RPMI8226 (cell line): Measurements from ENCODE around the gene TFRC.
"Not testable (repeated sequence)": the region's sequence is repeated elsewhere in the genome, so short reads cannot be mapped to it uniquely, and the experiment has no call there.

Source experiments
- DNase-seq: peaks from one replicate; pipeline ENCODE4 v3.0.0-alpha.2; 2015

The TFRC gene

DNA sequence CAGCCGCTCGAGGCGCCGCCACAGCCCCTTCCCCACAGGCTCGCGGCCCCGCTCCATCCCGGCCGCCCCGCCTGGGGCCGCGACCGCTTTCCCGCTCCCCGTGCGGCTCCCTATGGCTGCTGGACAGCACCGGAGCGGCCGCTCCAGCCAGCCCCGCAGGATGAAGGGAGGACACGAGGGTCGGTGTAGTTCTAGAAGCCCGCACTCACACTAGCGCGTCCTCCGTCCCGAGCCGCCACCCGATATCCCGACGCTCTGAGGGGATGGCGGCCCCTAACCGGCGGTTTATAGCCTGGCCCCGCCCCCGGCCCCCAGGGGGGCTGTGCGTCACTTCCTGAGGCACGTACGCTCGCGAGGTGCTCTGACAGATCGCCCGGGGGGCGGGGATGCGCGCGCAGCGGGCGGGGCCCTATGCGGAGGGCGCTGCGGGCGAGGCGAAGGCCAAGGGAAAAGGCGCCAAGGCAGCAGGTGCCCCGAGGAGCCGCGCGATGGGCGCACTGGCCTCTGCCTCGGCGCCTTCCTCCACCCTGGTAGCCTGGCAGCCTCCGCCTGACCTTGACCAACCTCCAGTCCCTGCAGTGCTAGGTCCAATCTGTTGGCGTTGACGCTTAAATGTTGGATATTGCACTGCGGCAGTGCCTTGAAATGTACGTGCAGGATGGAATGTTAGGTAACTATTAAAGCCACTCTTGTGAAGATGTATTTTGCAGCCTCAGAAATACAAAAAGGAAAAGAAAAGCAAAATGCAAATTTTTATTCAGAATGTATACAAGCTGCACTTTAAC is at the start of gene TFRC:
Gene TFRC (minus strand): TSS at position 257 of the 785 bp plus-strand sequence. CDS start 4,991 bp downstream, outside the sequence.
- peak; percentile 99 for DNase-seq

DNA sequence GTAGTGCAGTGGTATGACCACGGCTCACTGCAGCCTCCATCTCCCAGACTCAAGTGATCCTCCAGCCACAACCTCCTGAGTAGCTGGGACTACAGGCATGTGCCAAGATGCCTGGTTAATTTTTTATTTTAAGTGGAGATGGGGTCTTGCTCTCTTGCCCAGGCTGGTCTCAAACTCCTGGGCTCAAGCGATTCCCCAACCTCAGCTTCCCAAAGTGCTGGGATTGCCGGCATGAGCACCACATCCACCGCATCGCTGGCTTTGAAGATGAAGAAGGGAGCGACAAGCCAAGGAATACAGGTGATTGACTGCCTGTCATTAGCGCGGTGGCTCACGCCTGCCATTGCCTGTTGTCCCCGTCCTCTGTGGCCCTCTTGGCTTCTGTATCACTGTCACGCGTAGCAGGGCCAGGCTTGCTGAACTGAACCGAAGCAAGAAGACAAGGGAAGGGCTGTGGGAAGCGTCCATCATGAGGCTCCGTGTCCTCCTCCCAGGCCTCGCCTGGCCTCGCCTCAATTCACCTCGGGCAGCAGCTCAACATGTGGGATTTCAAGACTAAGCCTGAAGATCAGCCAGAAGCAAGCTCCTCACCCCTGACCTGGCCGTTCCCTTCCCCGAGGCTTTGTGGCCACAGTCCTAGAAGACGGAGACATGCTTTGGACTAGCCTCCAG is 46.4 kb upstream of the TFRC start:
- DNase-seq = no peak

DNA sequence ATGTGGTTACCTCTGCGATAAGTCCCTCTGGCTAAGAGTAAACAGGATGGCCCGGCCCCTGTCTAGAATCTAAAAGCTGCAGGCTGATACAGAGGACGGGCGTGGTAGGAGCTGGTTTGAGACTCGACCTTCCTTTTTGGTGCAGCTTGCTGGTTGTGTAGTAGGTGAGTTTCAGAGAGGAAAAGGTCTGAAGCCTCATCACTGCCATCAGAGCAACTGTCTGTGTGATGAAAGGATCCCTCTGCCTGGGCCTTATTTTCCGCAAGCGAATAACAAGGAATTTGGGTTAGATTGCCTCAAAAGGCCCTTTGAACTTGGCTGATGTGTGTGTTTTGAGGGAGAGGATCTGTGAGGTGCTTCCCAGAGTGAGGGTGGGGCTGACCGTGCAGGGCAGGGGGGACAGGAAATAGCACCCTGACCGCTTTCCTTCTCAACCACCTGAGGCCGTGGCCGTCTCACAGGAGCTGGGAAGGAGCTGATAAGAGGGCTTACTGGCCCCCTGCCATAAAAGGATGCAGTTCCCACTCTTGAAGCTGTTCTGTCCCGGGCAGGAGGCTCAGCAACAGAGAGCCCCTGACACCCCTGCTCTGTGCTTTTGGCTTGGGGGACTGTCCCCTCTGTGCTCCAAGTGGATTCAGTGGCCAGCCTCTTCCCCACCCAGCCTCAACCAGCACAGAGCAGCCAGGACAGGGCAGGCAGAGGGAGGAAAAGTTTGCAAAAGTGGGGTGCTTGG is 45.6 kb upstream of the TFRC start:
- no peak for DNase-seq

DNA sequence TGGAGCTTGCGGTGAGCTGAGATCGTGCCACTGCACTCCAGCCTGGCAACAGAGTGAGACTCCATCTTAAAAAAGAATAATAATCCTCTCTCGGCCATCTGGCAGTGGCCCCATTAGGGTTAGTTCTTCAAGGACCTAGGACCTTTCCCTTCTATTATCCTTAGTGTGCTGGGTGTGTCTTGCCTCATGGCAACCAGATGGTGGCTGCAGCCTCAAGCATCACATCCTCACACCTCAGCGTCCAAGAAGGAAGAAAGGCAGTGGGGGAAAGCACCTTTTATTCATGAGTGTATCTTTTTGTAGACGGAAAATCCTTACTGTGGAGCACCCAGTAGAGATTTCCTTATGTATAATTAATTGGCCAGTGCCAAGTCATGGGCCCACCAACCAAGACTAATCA is 42.7 kb upstream of the TFRC start:
- no peak for DNase-seq

DNA sequence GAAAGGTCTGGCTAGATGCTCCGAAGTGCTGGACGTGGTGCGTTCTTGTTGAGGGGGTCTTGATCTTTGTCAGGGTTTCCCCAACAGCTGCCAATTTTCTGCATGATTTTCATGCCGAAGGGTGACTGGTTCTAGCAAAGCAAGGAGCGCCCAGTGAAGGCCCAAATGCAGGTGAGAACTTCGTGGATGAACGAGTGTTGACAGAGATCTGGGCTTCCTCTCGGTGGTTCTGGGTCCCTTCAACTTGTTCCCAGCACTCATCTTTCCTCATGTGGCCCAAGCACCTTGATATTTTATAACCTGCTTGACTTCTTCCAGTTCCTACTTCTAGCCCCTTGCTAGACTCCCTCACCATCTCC is 40.8 kb upstream of the TFRC start:
- no peak for DNase-seq

DNA sequence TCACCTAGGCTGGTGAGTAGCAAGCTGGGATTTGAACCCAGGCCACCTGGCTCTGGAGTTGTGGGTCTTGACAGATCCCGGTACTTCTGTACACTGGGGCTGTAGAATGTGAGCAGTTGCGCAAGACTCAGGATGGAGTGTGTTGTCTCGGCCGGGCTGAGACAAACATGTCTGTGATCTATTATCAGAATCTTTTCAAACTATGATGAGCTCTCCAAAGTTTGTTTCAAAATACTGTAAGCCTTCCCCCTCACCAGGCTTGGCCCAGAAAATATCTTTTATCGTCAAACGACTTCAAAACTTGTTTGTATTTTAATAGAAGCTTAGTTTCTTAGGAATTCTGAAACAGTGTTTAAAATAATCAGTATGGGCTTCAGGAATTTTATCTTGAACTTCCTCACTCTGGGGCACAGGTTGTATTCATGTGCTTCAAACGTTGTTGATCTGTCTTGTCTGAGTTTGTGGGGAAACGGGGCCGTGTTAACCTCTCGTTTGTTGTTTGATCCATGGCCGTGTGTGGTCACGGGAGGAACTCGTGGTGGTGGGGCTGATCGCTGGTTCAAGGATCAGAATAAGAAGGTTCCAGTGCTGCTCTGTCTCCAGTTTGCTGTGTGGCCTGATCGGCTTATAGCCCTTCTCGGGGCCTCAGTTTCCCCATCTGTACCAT is 40.3 kb upstream of the TFRC start:
- no peak for DNase-seq

DNA sequence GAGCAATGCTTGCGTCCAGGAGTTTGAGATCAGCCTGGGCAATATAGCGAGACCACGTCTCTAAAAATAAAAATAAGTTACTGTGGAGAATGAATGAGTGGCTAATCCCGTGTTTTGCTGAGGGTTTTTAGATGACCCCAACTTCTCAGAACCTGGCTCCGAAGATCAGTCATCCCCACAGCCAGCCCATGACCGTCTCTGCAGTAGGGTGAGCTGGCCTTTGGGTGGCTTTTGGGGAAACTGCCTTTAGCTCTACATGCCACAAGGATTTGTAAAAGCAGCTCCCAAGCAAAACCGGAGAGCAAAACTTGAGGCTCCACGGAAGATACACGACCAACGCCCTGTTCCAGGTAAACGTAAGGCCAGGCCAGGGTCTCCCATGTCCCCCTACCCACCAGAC is 39.2 kb upstream of the TFRC start:
- DNase-seq = no peak

DNA sequence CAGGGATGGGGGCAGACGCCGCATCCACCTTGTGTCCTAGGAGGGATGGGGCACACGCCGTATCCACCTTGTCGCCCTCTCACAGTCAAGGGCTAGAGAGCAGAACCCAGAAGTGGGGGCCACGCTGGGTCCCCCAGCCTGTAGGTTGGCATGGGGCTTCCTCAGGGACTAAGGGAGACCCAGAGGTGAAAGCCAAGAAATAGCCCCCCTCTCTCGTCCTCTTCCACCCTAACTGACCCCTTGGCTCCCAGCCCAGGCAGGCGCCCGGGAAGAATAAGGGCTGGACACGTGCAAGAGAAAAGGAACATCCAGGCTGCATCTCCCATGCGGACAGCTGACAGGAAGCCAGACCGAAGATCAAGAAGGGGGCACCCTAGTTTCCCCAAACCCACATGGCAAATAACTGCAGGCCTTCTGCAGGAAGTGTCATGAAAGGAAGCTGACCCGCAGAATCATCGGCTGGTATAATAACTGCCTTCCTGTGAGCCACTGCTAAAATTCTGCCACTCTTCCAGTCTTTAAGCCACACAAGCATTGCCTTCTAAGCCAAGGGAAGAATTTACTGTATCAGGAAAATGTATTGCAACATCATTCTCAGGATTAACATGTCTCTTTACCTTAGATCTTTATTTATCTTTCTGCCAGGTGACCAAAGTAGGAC is 38.5 kb upstream of the TFRC start:
- DNase-seq = no peak

DNA sequence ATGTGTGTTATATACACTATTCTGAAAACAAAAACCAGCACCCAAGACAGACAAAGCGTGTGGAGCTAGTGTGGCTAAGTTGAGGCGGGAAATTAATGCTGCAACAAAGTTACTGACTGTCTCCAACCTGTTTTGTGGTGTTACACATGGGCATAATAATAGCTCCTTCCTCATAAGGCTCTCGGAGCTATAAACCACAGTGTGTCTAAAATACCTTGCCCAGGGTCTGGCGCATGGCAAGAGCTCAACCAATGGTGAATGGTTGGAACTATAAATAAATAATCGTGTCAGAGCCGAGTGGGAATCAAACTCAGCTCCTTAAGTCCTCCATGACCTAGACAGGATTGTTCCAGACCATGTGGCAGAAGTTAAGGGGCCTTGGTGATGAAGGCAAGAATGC is 35.9 kb upstream of the TFRC start:
- no peak for DNase-seq

DNA sequence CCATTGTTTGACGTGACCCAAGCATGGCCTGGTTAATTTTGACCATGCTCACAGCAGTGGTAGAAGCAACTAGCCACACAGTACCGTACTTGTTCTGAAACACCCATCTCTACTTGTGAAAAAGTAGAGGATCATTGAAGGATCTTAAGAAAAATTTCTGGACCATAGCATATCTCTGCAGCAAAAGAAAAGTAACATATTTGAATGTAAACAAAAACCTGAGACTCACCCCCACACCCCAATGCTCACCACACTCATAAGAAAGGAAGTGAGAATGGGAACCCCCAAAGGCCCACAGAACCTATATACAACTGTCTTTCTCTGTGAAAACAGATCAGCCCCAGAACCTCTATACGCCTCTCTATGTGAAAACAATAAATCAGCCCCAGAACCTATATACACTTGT is 33.8 kb upstream of the TFRC start:
- no peak for DNase-seq

DNA sequence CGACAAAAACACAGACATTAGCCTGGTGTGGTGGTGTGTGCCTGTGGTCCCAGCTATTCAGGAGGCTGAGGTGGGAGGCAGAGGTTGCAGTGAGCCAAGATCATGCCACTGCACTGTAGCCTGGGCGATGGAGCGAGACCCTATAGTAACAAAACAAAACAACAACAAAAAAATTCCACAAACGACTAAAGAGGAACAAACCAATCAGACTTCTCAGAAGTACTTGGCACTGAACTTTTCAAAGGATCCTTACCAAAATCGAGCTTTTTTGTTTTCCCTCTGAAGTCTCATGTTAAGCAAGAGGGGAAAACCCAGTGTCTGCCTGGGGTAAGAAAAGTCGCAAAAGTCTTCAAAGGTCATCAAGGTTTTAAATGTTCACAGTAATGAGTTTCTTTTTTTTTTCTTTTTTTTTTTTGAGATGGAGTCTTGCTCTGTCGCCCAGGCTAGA is 30.1 kb upstream of the TFRC start:
- DNase-seq = no peak

DNA sequence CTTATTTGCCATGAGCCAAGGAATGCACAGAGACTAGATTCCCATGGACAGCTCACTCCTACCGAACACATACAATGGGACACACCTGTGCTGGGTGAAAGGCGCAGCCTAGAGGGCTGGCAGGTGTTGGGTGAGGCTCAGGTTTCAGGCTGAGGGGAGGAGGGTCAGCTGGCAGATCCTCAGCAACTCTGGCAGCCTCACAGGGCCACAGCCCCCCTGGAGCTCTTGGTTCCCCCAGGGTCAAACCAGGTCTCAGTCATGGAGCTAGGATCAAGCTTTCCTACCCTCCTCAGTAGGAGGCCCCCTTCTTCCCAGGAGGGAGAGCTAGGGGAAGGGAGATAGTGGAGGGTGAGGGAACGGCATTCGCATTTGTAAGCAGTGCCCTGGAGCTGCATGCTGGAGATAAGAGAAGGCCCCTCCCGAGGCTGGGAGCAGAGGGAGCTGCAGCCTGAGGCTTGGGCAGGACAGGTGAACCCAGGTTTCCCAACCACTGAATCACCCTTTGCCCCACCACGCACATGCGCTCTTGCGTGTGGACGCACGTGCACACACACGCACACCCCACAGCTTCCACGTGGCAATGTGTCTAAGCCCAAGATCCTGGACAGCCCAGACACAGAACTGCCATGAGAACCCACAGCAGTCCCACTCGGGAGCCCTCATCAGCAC is 26.3 kb upstream of the TFRC start:
- DNase-seq = no peak

DNA sequence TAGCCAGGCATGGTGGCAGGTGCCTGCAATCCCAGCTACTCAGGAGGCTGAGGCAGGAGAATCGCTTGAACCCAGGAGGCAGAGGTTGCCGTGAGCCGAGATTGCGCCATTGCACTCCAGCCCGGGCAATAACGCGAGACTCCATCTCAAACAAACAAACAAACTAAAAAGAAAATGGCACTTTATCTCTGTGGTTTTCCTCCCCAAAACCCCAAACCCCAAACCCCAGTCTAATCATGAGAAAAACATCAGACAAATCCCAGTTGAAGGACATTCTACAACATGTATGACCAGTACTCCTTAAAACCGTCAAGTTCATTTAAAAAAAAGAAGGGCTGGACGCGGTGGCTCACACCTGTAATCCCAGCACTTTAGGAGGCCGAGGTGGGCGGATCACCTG is 22.8 kb upstream of the TFRC start:
- not testable (repeated sequence) for DNase-seq

DNA sequence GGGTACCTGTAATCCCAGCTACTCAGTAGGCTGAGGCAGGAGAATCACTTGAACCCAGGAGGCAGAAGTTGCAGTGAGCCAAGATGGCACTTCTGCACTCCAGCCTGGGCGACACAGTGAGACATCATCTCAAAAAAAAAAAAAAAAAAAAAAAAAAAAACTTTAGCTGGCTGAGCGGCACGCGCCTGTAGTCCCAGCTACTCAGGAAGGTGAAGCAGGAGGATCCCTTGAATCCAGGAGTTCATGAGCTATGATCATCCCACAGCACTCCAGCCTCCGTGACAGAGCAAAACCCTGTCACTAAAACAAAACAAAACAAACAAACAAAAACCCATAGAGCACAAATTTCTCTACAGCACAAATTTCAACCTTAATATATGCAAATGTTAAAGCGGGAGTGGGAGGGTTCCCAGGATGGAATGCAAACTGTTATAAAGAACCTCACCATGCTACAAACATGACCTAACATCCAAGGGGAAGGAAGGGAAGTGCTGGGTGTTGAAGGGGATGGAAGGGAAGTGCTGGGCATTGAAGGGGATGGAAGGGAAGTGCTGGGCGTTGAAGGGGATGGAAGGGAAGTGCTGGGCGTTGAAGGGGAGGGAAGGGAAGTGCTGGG is 16.6 kb upstream of the TFRC start:
- DNase-seq = not testable (repeated sequence)

DNA sequence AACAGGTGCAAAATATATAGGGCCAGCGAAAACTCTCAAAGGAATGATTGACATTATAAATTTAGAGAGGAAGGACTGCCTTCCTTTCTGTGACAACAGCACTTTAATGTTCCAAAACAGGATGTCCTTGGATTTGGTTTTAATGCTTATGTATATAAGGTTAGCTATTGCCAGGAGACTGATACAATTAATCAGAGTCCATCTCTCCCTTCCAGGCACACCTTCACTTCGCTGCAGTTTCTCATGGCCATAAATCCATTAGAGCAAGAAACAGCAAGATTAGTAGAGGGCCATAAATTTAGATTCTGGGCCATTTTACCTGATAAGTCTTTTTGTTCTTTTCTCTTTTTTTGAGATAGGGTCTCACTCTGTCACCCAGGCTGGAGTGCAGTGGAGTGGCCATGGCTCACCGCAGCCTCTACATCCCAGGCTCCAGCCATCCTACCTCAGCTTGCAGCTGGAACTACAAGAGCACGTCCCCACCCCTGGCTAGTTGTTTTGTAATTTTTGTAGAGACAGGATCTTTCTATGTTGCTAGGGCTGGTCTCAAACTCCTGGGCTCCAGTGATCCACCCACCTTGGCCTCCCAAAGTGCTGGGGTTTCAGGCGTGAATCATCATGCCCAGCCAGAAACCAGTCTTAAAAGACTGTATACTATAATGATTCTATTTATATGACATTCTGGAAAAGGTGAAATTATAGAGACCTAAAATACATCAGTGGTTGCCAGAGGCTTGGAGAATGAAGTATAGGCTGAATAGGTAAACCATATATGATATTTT is 15.7 kb upstream of the TFRC start:
- DNase-seq = no peak

DNA sequence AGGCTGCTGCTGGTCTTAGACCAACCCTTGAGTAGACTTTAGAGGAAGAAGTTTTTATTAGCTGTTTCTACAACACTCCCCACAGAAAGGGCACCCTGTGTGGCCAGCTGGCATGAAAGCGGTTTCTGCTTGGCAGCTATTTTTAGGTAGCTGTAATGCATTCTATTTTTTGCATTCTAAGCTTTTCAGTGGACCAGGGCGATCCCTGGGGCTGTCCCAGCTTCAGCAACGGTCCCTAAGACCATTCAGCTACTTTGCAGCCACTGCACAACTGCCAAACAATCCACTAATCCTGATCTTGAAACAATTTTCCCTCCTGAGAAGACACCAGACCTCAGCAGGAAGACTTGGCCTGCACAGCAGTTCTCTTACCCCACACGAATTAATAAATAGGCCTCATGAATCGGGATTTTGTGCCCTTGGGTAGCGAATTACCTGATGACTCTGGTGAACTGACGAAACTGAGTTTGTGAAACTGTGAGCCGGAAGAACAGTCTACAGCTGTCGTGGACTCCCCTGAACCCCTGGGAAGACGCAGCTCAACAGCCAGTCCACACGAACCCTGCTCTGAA is 14.6 kb upstream of the TFRC start:
- DNase-seq = peak; percentile 94

DNA sequence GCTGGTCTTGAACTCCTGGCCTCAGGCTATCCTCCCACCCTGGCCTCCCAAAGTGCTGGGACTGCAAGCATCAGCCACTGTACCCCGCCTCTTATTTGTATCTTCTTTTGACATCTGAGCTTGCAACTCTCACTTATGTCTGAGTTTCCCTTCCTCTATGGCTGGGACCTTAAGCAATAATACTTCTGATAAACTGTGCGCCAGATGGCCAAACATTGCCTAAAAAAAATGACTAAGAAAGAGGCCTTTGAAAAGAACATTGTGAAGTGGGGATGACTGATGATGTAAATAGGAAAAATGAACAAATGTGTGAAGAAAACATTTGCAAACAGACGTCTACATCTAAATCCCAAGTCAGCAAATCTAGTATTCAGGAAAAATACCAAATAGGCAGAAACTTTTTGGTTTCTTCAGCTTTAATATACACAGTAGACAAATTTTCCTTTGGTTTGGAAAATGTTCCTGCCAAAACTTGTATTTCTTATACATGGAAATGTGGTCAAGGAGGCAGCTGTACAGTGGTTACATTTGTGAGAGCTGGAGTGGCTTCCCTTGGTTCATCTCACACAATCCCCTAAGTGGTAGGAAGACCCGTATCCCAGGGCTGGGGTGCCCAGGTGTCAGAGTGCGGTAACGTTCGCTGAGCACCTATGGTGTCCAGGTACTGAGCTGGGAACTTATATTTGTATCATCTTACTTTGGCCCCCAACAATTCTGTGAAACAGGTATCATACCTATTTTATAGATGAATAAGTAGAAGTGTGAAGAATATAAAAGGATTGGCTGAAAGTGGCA is 11.6 kb upstream of the TFRC start:
- peak; percentile 80 for DNase-seq

DNA sequence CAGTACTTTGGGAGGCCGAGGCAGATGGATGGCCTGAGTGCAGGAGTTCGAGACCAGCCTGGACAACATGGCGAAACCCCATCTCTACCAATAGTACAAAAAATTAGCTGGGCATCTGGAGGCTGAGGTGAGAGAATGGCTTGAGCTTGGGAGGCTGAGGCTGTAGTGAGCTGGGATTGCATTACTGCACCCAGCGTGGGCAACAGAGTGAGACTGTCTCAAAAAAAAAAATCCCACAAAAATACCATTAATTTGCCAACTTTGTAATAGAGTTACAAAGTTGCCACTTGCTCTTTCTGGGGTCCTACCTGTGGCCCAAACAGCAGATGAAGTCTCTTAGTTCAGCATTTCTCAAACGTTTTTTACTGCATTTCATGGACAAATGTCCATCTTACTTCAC is 6.0 kb upstream of the TFRC start:
- no peak for DNase-seq

DNA sequence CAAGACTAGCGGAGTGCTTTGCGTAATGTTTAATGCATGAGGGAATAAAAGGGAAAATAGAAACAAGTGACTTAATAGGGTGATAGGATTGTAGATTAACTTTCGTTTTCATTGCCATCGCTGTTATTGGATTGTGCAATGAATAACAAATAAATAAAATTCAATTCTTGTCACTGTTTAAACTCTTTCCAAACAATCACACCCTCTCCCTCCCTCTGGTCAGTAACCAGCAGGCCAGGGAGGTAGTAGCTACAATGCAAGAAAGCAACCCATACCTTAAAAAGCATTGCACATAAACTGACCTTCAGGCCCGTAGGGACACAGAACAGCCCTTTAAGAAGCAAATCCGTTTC is 705 bp upstream of the TFRC start:
- no peak for DNase-seq
